GM12878 (cell line): ENCODE results near the gene TP53BP1. TPM values are rescaled to one million over a fixed set of nuclear protein-coding genes. Genes with fewer than 3 reads are reported as not detected.

Experiments
- ATF2 ChIP-seq: IDR thresholded peaks from 2 replicates; pipeline ENCODE4 v1.6.1; 2012; ENCODE audit warnings: low read length, inconsistent platforms
- ATF7 ChIP-seq: fragments of 450-650 bp; IDR thresholded peaks from 2 replicates; pipeline ENCODE4 v1.6.1; 2016; ENCODE audit warnings: low read depth, mild to moderate bottlenecking
- BHLHE40 ChIP-seq, 2 experiments: fragments of 450-650 bp in 1 of 2; IDR thresholded peaks; 2 replicates each; pipeline ENCODE4 v1.6.1; 2011 to 2017; ENCODE audit warnings: low read depth in 2 of 2, borderline replicate concordance in 1 of 2, improper control_type of control experiment in 1 of 2, low read length in 1 of 2, mild to moderate bottlenecking in 1 of 2
- CEBPB ChIP-seq, 2 experiments: fragments of 150-350 bp in 1 of 2; IDR thresholded peaks; 2 replicates each; pipeline ENCODE4 v1.6.1; 2012 to 2014; ENCODE audit warnings: low read depth in 2 of 2, low read length in 2 of 2, borderline replicate concordance in 1 of 2, inconsistent platforms in 1 of 2
- CEBPZ ChIP-seq: fragments of 150-350 bp; IDR thresholded peaks from 2 replicates; pipeline ENCODE4 v1.6.1; 2016; ENCODE audit warnings: low read depth, low read length
- CHD2 ChIP-seq: IDR thresholded peaks from 2 replicates; pipeline ENCODE4 v1.6.1; 2011; ENCODE audit warnings: low read depth, low read length, improper control_type of control experiment, borderline replicate concordance
- DPF2 ChIP-seq: fragments of 450-650 bp; IDR thresholded peaks from 2 replicates; pipeline ENCODE4 v1.6.1; 2017; ENCODE audit warnings: mild to moderate bottlenecking
- ESRRA ChIP-seq: IDR thresholded peaks from 2 replicates; pipeline ENCODE4 v1.6.1; 2012; ENCODE audit warnings: mild to moderate bottlenecking, low read length, improper control_type of control experiment
- MEF2A ChIP-seq: IDR thresholded peaks from 2 replicates; pipeline ENCODE4 v1.6.1; 2011; ENCODE audit warnings: low read depth, mild to moderate bottlenecking, low read length, moderate library complexity; ENCODE audit not compliant: insufficient read depth
- MYC ChIP-seq: IDR thresholded peaks from 2 replicates; pipeline ENCODE4 v1.6.1; 2011; ENCODE audit warnings: mild to moderate bottlenecking, low read length, moderate library complexity, inconsistent platforms; ENCODE audit not compliant: insufficient read depth, insufficient replicate concordance, insufficient read length, severe bottlenecking
- PAX8 ChIP-seq: fragments of 450-650 bp; IDR thresholded peaks from 2 replicates; pipeline ENCODE4 v1.6.1; 2017; ENCODE audit warnings: mild to moderate bottlenecking, moderate library complexity
- PKNOX1 ChIP-seq: fragments of 450-650 bp; IDR thresholded peaks from 2 replicates; pipeline ENCODE4 v1.6.1; 2016; ENCODE audit warnings: mild to moderate bottlenecking
- PML ChIP-seq: IDR thresholded peaks from 2 replicates; pipeline ENCODE4 v1.6.1; 2012; ENCODE audit warnings: low read length, inconsistent platforms
- POLR2A ChIP-seq: IDR thresholded peaks from 2 replicates; pipeline ENCODE4 v1.6.1; 2011; ENCODE audit warnings: low read depth, mild to moderate bottlenecking, low read length
- RCOR1 ChIP-seq: conservative IDR thresholded peaks from 2 replicates; pipeline ENCODE4 v1.6.1; 2012; ENCODE audit warnings: low read depth, low read length, improper control_type of control experiment
- SREBF2 ChIP-seq: IDR thresholded peaks from 2 replicates; pipeline ENCODE4 v1.6.1; 2012; ENCODE audit warnings: mild to moderate bottlenecking, low read length
- STAT3 ChIP-seq: IDR thresholded peaks from 2 replicates; pipeline ENCODE4 v1.6.1; 2011; ENCODE audit warnings: low read depth, low read length, improper control_type of control experiment
- TAF1 ChIP-seq: IDR thresholded peaks from 2 replicates; pipeline ENCODE4 v1.6.1; 2011; ENCODE audit warnings: mild to moderate bottlenecking, low read depth, low read length, borderline replicate concordance
- TBL1XR1 ChIP-seq: IDR thresholded peaks from 2 replicates; pipeline ENCODE4 v1.6.1; 2012; ENCODE audit warnings: low read depth, low read length, improper control_type of control experiment
- TCF7 ChIP-seq: IDR thresholded peaks from 2 replicates; pipeline ENCODE4 v1.6.1; 2014; ENCODE audit warnings: antibody characterized with exemption, borderline replicate concordance
- USF2 ChIP-seq: IDR thresholded peaks from 2 replicates; pipeline ENCODE4 v1.6.1; 2011; ENCODE audit warnings: low read depth, low read length, improper control_type of control experiment, borderline replicate concordance
- ZBED1 ChIP-seq: IDR thresholded peaks from 2 replicates; pipeline ENCODE4 v1.6.1; 2016; ENCODE audit warnings: borderline replicate concordance
- ZSCAN29 ChIP-seq: fragments of 450-650 bp; IDR thresholded peaks from 2 replicates; pipeline ENCODE4 v1.6.1; 2017; ENCODE audit warnings: mild to moderate bottlenecking, moderate library complexity
- polyA plus RNA-seq, 11 experiments: library from polyadenylated mRNA; depleted of rRNA in 4 of 11; unstranded in 6 of 11; stranded (reverse) in 5 of 11; fragments of >200 nt; fragmentation: Nextera tagmentation in 4 of 11; fragmentation: Illumina TruSeq in 1 of 11; extraction: Ambion mirVana in 4 of 11; extraction: Trizol in 1 of 11; gene quantifications; 1 replicate in 1 of 11; 2 replicates in 10 of 11; pipeline versions ENCODE4 v1.2.1 to v1.2.3, GENCODE V29; 2011 to 2016; ENCODE audit warnings: inconsistent platforms in 2 of 11, missing spikeins in 2 of 11, low read depth in 1 of 11
- total RNA-seq, 4 experiments: library from RNA; depleted of rRNA in 3 of 4; stranded (reverse); fragments of >200 nt in 3 of 4; fragmentation: Illumina TruSeq in 1 of 4; extraction: Trizol in 1 of 4; gene quantifications; 2 replicates each; pipeline versions ENCODE4 v1.2.1 to v1.2.3, GENCODE V29; 2013 to 2021

The TP53BP1 gene
- total and polyA plus RNA-seq, 10 of the 15 experiments (the other 5 are each of a cell fraction or from before 2014, with no cell fraction given) = 6.2 to 50.2 (median 19.3) TPM

- TF ChIP-seq MEF2A = no peak
- TF ChIP-seq TCF7 = no peak
- no peak for TF ChIP-seq PAX8
- TF ChIP-seq CEBPZ = no peak
- 0 out of 2 replicates have a peak, but pooled peaks have one; percentile 41 for TF ChIP-seq DPF2
- no peak for TF ChIP-seq PKNOX1
- no peak for TF ChIP-seq TBL1XR1
- TF ChIP-seq CEBPB (IDR thresholded peaks at IDR 0.05; ENCODE audit: borderline replicate concordance in 1 of 2, low read depth in 2 of 2, low read length in 2 of 2) = no peak
- no peak for TF ChIP-seq RCOR1
- no peak for TF ChIP-seq MYC
- TF ChIP-seq ATF7 = no peak
- no peak; the same call in 1 of the 2 replicates for TF ChIP-seq PML
- no peak for TF ChIP-seq ZSCAN29
- no peak for TF ChIP-seq ATF2
- TF ChIP-seq POLR2A = peak; percentile 92
- no peak; the same call in 1 of the 2 replicates for TF ChIP-seq SREBF2
- 0 out of 2 replicates have a peak, but pooled peaks have one; percentile 15 for TF ChIP-seq CHD2
- no peak for TF ChIP-seq ESRRA
- peak; percentile 8 to 10; a peak in 1 of 4 replicates for TF ChIP-seq BHLHE40 (IDR thresholded peaks at IDR 0.05; ENCODE audit: borderline replicate concordance in 1 of 2, low read depth in 2 of 2, low read length in 1 of 2)
- TF ChIP-seq USF2 = no peak
- peak; percentile 56; the same call in 1 of the 2 replicates for TF ChIP-seq TAF1
- TF ChIP-seq ZBED1 = no peak
- TF ChIP-seq STAT3 = no peak
These were observed 121.7 kb downstream of the TP53BP1 start, which contains the start of the genes TUBGCP4 and ZSCAN29 (continued) for GRCh38 chr15:43370975-43371974.
